ENCODE data around the gene OR4D2.
A peak's percentile ranks its signal among the peaks of the same experiment; 100 is the strongest.

DNA sequence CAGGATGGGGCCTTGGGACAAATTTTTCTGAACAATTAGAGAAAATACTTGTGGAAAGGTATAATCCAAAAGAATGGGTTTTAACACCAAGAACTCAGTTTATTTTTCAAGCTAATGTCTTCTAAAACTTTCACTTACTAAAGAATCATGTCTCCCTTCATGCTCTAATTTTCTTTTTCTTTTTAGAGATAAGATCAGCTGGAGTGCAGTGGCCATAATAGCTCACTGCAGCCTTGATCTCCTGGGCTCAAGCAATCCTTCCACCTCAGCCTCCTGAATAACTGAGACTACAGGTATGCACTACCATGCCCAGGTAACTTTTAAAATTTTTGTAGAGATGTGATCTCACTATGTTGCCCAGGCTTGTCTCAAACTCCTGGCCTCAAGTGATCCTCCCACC is 13.1 kb upstream of the OR4D2 start:
- TF ChIP-seq, protein P1, sequence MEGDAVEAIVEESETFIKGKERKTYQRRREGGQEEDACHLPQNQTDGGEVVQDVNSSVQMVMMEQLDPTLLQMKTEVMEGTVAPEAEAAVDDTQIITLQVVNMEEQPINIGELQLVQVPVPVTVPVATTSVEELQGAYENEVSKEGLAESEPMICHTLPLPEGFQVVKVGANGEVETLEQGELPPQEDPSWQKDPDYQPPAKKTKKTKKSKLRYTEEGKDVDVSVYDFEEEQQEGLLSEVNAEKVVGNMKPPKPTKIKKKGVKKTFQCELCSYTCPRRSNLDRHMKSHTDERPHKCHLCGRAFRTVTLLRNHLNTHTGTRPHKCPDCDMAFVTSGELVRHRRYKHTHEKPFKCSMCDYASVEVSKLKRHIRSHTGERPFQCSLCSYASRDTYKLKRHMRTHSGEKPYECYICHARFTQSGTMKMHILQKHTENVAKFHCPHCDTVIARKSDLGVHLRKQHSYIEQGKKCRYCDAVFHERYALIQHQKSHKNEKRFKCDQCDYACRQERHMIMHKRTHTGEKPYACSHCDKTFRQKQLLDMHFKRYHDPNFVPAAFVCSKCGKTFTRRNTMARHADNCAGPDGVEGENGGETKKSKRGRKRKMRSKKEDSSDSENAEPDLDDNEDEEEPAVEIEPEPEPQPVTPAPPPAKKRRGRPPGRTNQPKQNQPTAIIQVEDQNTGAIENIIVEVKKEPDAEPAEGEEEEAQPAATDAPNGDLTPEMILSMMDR (conservative IDR thresholded peaks at IDR 0.05; ENCODE audit: low read length) = peak; percentile 30; the same call in 1 of the 2 replicates
- TF ChIP-seq EZH2phosphoT487 (IDR thresholded peaks at IDR 0.05; ENCODE audit: borderline replicate concordance) = no peak

Data from Loucy (cell line).